Suppressor macrophage treated with lipopolysaccharide for 4 hours (primary cell): ENCODE results near the gene ZDHHC8.

Experiments used
- DNase-seq: peaks from one replicate; pipeline ENCODE4 v3.0.0-alpha.2; 2020

Gene ZDHHC8

GRCh38 chr22:20131859-20132685 lies 468 bp downstream of the ZDHHC8 start:
- DNase-seq, result peak; percentile 40

DNA sequence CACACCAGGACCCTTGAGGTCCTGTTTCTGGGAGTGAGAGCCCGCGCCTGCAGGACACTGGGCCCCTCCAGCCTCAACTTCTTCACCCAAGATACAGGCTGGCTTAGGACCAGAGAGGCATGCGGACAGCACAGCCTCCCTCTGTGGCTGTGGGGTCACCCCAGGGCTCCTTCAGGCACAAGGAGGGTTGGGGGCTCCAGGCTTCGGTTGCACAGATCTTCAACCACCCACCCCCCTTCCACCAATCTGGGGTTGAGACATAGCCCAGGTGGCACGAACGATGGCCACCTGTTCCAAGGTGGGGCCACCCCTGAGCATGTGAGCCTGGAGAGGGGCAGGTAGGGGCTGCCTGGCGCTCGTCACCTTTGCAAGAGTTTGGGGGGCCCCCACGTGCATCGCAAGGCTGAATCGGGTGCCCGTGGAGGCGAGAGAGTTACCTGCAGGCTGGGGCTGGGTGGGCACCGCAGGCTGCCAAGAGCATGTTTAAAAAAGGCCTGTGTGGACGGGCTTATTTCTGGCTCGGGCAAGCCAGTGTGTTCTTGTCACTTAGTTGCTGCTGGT lies 1.2 kb downstream of the ZDHHC8 start:
- DNase-seq, result no peak

GRCh38 chr22:20133930-20134549 lies 2.4 kb downstream of the ZDHHC8 start:
- DNase-seq, result no peak

GRCh38 chr22:20135265-20135664 lies 3.7 kb downstream of the ZDHHC8 start:
- no peak for DNase-seq

GRCh38 chr22:20135806-20136602 lies 4.4 kb downstream of the ZDHHC8 start:
- DNase-seq, result no peak

DNA sequence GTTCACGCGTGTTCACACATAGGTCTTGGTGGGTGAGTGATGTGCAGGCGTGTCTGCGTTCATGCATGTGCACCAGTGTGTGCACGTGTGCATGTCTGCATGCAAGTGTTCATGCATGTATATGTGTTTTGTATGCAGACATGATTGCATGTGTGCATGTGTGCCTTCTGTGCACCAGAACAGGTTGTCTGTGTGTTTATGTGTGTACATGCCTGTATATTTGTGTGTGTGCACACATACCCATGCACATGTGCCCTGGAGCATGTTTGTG lies 4.9 kb downstream of the ZDHHC8 start:
- no peak for DNase-seq

- DNase-seq, result no peak
Measured at GRCh38 chr22:20137113-20137512, 5.5 kb downstream of the ZDHHC8 start.

DNA sequence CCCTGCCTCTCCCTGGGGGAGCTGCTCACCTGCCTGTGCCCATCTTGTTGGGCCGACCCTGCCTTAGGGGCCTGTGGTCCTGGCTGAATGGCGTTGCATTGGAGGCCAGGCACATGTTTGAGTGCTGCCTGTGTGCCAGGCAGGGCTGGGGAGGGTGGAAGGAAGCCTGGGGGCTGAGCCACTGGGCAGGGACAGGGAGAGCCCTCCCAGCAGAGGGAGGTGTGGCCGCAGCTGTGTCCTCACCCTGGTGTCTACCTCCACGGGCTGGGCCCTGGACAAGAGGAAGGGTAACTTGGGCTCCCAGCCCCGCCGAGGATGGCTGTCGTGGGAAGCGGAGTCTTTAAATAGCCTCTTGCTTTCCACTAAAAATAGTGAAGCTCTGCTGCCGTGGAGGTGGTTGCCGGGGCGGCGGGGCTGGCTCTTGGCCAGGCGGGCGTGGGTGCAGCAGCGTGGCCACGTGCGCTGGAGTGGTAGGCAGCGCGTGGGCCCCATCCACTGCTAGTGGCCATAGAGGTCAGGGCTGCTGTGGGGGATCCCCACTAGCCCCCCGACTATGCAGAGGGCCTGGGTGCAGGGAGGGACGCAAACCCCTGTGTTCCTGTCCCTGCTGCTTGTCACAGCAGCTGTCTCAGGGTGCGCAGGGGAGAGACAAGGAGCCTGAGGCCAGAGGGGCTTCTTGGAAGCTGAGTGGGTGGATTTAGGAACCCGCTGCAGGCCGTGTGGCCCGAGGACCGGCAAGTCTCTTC lies 6.2 kb downstream of the ZDHHC8 start:
- DNase-seq, result no peak

DNA sequence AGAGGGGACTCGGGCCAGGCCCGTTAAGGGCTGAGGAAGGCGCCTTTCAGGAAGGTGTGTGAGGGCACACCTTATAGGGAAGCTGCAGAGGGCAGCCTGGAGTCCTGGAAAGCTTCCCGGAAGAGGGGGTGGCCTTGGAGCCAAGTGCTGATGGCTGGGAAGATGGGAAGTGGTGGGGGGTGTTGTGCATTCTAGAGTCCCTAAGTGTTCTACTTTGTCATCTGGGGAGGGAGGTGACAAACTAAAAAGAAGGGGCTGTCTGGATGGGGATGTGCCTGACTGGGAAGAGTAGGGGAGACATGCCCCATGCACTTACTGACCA lies 6.8 kb downstream of the ZDHHC8 start:
- no peak for DNase-seq

DNA sequence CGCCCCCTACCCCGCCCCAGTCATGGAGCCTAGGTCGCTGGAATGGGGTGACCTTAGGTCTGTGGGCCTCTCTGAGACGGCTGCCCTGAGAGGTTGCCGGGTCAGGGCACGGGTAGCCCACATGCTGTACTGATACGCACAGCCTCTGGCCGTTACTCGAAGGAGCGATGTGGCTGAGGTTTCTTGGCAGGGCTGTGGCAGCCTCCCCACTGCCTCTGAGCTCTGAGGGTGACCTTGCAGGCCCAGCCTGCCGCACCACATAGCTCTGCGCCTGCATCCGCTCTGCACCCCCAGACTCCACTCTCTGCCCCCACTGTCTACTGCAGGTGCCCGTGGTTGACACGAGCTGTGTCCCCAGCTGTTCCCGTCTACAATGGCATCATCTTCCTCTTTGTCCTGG lies 7.3 kb downstream of the ZDHHC8 start:
- DNase-seq, result no peak

DNA sequence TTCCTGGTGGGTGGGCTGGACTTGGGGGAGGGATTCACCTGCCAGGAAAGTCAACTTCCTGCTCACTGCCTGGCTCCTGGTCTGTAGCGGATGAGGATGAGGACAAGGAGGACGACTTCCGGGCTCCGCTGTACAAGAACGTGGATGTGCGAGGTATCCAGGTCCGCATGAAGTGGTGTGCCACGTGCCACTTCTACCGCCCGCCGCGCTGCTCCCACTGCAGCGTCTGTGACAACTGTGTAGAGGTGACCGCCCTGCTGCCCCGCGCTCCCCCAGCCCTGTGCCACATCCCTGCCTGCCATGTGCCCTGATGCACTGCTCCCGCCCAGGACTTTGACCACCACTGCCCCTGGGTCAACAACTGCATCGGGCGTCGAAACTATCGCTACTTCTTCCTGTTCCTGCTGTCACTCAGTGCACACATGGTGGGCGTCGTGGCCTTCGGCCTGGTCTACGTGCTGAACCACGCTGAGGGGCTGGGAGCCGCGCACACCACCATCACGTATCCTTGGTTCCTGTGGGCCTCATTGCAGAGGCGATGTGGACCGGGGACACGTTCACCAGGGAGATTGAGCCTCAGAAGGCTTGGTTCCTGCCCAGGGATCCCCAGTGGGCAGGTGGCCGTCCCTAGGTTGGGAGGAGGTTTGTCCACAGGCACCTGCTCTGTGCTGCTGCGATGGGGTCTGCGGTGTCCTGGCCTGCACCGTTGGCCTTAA lies 7.9 kb downstream of the ZDHHC8 start:
- no peak for DNase-seq

- no peak for DNase-seq
Measured at GRCh38 chr22:20140107-20140445, 8.5 kb downstream of the ZDHHC8 start.

DNA sequence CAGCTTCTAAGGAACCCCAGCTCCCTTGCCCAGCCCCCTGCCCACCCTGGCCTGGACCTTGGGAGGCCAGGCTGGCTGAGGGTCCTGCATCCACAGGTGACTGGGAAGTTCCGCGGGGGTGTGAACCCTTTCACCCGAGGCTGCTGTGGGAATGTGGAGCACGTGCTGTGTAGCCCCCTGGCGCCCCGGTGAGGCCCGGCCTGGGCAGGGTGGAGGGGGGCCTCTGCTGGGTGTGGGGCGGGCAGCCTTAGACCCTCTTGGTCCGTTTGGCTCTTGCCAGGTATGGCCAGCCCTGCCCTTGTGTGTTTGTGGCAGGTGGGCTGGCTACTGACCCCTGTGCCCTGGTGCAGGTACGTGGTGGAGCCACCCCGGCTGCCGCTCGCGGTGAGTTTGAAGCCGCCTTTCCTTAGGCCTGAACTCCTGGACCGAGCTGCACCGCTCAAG lies 8.9 kb downstream of the ZDHHC8 start:
- DNase-seq, result no peak

- no peak for DNase-seq
Measured at GRCh38 chr22:20141186-20142077, 9.8 kb downstream of the ZDHHC8 start.

DNA sequence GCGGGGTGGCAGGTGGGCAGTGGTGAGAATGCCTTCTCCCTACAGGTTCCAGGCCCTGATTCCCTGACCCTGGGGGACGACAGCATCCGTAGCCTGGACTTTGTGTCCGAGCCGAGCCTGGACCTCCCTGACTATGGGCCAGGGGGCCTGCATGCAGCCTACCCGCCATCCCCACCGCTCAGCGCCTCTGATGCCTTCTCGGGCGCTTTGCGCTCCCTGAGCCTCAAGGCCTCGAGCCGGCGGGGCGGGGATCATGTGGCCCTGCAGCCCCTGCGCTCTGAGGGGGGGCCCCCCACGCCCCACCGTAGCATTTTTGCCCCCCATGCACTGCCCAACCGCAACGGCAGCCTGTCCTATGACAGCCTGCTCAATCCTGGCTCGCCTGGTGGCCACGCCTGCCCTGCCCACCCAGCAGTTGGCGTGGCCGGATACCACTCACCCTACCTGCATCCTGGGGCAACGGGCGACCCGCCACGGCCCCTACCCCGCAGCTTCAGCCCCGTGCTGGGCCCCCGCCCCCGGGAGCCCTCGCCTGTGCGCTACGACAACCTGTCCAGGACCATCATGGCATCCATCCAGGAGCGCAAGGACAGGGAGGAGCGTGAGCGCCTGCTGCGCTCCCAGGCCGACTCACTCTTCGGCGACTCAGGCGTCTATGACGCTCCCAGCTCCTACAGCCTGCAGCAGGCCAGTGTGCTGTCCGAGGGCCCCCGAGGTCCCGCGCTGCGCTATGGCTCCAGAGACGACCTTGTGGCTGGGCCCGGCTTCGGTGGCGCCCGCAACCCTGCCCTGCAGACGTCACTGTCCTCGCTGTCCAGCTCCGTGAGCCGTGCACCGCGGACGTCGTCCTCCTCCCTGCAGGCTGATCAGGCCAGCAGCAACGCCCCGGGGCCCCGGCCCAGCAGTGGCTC lies 11.4 kb downstream of the ZDHHC8 start:
- DNase-seq, result no peak

- no peak for DNase-seq
Measured at GRCh38 chr22:20143883-20144665, 12.5 kb downstream of the ZDHHC8 start.

DNA sequence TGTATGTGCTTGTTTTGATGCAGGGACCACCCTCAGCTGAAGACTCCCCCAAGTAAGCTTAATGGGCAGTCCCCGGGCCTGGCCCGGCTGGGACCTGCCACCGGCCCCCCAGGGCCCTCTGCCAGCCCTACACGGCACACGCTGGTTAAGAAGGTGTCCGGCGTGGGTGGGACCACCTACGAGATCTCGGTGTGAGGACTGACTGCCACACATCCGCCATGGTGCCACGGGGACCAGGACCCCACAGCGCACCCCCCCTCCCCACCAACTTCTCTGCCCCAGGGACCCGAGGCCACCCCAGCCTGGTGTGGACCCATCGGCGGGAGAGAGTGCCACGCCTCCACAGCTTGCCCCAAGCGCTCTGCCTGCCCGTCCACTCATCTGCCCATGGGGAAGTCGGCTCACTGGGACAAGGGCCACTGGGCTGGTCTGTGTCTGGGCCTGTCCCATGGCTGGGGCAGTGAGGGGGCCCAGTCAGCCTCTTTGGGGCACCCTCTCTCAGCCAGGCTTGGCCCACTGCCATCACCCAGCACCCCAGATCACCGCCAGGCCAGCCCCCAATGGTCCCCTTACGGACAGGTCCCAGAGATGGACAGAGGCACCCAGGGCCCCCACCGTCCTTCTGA lies 13.7 kb downstream of the ZDHHC8 start:
- no peak for DNase-seq

GRCh38 chr22:20145832-20146223 lies 14.2 kb downstream of the ZDHHC8 start:
- no peak for DNase-seq

DNA sequence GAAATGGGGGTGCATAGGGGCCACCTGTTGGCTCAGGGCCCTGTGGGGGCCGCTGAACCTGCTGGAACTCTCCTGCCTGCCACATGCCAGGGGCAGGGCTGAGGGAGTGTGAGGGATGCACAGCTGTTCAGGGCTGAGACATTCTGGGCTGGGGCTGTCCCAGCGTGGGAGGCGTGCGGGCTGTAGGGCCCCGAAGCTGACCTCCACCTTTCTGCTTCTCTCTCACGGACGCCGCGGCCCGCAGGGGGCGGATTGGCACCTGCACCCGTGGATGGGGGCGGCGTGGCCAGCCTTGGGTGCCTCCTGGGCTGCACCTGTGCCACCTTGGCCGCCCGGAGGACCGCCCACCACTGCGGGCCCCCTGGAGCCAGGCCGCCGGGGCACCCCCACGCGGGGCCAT lies 15.2 kb downstream of the ZDHHC8 start:
- no peak for DNase-seq
